ENCODE measurements around the gene RPL41.

The RPL41 gene

DNA sequence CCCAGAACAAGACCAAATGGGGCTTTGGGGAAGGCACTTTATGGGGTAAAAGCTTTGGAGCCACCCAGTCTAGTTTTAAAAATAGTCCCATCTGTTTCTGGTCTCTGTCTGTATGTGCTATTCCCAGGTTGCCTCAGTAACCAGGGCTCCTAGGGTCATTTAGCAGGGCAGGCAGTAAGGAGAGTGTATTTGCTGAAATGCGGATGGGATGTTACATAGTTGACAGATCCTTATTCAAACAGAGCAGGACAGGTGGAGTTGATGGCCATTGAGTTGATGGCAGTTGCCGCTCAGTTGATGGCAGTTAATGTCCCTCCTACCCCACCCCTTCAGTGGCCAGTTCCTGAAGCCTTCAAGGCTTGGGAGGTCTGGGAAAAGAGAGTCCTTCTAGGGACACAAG is 6.2 kb downstream of the RPL41 start:
- DNase-seq, result no peak
- intact Hi-C loops (cut with DNase I), result loop anchor here (10.0 kb wide), 1 partner anchor 342 kb away; the partner anchor contains the start of gene SPRYD4

- no peak for DNase-seq
- intact Hi-C loops (cut with DNase I), result loop anchor here (10.0 kb wide), 1 partner anchor 341 kb away; the partner anchor contains the start of gene SPRYD4
Observed at GRCh38 chr12:56124133-56124532, 7.7 kb downstream of the RPL41 start.

GRCh38 chr12:56126732-56127239 is 10.4 kb downstream of the RPL41 start:
- no peak for DNase-seq
- intact Hi-C loops (cut with DNase I), result loop anchor here (2.0 to 10.0 kb wide), 2 partner anchors 32 to 338 kb away; partner anchors contain the start of genes MYL6 and SPRYD4

DNA sequence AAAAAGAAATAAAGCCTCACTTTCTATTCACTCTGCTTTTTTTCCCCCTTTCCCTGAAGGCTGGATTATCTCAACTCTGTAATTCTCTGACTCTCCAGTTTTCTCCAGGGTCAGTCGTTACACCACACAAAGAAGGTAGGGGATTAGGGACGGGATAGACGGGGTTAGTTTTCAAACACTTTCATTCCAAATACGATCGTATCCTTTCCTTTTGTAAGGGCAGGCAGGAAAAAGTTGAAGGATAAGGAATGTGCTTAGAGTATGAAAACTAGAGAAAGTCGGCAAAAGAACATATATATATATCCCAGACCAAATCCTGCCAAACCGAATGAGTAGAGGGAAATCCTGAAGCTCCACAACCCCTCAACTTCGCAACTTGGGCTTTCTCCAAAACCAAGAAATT is 11.1 kb downstream of the RPL41 start:
- intact Hi-C loops (cut with DNase I), result loop anchor here (2.0 to 10.0 kb wide), 2 partner anchors 31 to 337 kb away; partner anchors contain the start of genes MYL6 and SPRYD4
- DNase-seq, result no peak

- intact Hi-C loops (cut with DNase I), result loop anchor here (2.0 to 10.0 kb wide), 2 partner anchors 31 to 337 kb away; partner anchors contain the start of genes MYL6 and SPRYD4
- DNase-seq, result peak; percentile 86 to 99 (median 96)
Observed at GRCh38 chr12:56127888-56128669, 11.6 kb downstream of the RPL41 start, which contains the start of gene ESYT1. TSS of gene ESYT1 (plus strand) at chr12:56128267. CDS start at chr12:56128320, 53 bp downstream.

GRCh38 chr12:56128670-56129205 is 12.3 kb downstream of the RPL41 start:
- intact Hi-C loops (cut with DNase I), result loop anchor here (10.0 kb wide), 1 partner anchor 336 kb away; the partner anchor contains the start of gene SPRYD4
- DNase-seq, result peak in 3 of 10 donors; percentile 15 to 28 (median 27)

DNA sequence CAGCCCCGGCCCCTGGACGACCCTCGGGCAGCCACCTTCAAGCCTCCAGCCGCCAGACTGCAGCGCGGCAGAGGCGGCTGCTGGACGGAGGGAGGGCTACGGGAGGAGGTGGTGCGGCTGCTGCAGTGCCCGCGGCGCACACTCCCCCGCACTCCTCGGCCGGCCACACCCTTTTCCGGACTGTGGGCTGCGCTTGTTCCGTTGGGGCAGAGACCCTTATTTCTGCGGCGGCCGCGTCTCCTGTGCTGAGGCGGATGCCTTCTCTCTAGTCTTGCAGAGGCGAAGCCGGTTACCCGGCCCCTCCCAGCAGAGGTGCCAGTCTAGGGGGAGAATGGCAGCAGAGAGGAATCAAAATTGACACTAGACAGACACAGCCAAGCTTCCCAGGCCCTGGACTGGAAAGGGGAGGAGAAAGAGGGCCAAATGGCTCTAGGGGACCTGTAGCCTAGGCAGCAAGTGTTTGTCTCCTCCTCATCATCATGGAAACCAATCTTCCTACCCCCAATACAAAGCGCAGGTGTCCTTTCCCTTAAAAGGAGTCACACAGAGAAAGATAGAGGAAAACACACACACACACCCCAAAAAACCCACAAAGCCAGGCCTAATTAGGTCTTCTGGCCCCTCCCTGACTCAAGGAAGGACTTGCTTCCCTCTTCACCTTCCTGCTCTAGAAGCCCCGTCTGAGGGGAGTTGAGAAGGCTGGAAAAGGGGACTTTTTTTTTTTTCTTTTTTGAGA is 12.9 kb downstream of the RPL41 start:
- DNase-seq, result peak in 9 of 10 donors; percentile 33 to 92 (median 52)

GRCh38 chr12:56129942-56130495 is 13.6 kb downstream of the RPL41 start:
- DNase-seq, result no peak
- intact Hi-C loops (cut with DNase I), result loop anchor here (5.0 to 10.0 kb wide), 2 partner anchors 293 to 335 kb away; partner anchors contain the start of gene SPRYD4

More for the DNA sequence above, 12.9 kb downstream of the RPL41 start:
- intact Hi-C loops (cut with DNase I), result loop anchor here (10.0 kb wide), 1 partner anchor 335 kb away; the partner anchor contains the start of gene SPRYD4

- intact Hi-C loops (cut with DNase I), result loop anchor here (5.0 kb wide), 1 partner anchor 294 kb away; no protein-coding TSS in a partner anchor
- no peak for DNase-seq
Observed at GRCh38 chr12:56130876-56131275, 14.4 kb downstream of the RPL41 start.

- intact Hi-C loops (cut with DNase I), result loop anchor here (5.0 kb wide), 1 partner anchor 298 kb away; no protein-coding TSS in a partner anchor
Observed at GRCh38 chr12:56134897-56135296, 18.5 kb downstream of the RPL41 start.

DNA sequence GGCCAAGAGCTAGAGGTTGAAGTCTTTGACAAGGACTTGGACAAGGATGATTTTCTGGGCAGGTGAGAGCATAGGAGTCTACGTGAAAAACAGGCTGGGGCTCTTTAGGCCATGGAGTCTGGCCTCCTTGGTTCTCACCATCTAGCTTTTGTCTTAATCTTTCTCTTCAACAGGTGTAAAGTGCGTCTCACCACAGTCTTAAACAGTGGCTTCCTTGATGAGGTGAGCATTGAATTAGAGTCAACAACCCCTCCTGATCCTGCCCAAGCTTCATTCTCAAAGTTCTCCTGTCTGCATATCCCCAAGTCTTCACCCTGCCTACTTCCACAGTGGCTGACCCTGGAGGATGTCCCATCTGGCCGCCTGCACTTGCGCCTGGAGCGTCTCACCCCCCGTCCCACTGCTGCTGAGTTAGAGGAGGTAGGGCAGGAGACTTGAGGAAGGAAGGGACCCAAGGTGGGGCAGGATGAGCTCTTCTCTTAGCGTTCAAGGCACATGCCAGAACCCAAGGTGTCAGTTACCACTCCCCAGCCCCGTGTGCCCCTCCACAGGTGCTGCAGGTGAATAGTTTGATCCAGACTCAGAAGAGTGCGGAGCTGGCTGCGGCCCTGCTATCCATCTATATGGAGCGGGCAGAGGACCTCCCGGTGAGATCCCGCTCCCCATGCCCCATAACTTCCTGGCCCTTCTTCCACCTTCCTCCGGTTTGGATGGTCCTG is 21.6 kb downstream of the RPL41 start:
- peak in 1 of 10 donors; percentile 29 for DNase-seq
- intact Hi-C loops (cut with DNase I), result no loop called here

More at GRCh38 chr12:56134897-56135296, 18.5 kb downstream of the RPL41 start:
- DNase-seq, result no peak

DNA sequence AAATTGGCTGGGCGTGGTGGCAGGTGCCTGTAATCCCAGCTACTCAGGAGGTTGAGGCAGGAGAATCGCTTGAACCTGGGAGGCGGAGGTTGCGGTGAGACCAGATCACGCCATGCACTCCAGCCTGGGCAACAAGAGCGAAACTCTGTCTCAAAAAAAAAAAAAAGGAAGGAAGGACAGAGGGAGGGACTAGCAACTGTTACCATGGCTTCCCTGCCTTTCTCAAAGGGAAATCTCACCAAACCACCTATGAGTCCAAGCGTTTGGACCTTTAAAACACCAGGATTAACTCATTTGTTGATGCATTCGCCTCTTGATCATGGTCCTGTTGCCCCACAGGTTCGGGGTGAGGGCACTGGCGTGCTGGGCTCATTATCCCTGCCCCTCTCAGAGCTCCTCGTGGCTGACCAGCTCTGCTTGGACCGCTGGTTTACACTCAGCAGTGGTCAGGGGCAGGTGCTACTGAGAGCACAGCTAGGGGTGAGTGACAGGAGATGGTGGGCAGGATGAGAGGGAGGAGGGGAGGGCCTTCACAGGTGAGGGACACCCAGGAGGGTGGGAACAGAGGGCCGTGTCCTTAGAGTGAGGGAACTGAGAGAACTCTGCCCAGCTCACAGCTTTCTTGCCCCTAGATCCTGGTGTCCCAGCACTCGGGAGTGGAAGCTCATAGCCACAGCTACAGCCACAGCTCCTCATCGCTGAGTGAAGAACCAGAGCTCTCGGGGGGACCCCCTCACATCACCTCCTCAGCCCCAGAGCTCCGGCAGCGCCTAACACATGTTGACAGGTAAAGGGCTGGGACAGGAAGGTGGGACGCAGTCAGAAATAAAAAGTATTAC is 25.7 kb downstream of the RPL41 start:
- intact Hi-C loops (cut with DNase I), result no loop called here
- no peak for DNase-seq

GRCh38 chr12:56143217-56143616 is 26.8 kb downstream of the RPL41 start:
- DNase-seq, result no peak
- intact Hi-C loops (cut with DNase I), result no loop called here

DNA sequence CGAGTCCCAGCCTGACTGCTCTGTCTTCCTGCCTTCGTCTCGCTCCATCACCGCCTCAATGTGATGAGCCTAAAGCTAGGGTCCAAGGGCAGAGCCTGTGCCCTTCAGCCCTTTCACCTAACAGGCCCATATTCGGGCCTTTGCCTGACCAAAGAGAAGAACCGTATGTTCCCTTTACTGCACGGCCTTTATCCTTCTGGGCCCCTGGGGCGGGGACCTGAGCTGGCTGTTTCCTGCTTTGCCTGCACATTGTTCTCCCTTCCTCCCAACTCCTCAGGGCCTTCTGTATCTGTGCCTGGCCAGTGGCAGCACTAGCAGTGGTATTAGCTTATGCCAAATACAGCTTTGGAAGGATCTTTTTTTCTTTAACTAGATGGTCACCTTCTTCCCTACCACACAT is 27.4 kb downstream of the RPL41 start:
- intact Hi-C loops (cut with DNase I), result no loop called here
- no peak for DNase-seq

DNA sequence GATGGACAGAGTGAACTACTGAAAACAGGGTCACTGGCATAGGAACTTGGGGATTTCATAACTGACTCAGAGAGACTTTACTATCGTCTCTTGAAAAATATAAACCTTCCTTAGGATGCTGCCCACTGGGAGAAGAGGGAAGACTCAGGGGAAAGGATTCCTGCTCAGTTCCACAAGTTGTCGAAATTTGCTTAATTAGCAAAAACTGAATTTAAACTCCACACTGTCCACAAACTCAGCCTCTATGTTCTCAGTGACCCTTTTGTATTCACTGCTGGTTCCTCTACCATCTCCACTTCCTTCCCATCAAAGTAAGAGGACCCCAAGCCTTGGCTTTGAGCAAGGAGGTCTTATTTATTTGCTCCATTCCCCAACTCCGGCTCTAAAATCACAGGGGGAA is 28.8 kb downstream of the RPL41 start:
- DNase-seq, result no peak
- intact Hi-C loops (cut with DNase I), result no loop called here

DNA sequence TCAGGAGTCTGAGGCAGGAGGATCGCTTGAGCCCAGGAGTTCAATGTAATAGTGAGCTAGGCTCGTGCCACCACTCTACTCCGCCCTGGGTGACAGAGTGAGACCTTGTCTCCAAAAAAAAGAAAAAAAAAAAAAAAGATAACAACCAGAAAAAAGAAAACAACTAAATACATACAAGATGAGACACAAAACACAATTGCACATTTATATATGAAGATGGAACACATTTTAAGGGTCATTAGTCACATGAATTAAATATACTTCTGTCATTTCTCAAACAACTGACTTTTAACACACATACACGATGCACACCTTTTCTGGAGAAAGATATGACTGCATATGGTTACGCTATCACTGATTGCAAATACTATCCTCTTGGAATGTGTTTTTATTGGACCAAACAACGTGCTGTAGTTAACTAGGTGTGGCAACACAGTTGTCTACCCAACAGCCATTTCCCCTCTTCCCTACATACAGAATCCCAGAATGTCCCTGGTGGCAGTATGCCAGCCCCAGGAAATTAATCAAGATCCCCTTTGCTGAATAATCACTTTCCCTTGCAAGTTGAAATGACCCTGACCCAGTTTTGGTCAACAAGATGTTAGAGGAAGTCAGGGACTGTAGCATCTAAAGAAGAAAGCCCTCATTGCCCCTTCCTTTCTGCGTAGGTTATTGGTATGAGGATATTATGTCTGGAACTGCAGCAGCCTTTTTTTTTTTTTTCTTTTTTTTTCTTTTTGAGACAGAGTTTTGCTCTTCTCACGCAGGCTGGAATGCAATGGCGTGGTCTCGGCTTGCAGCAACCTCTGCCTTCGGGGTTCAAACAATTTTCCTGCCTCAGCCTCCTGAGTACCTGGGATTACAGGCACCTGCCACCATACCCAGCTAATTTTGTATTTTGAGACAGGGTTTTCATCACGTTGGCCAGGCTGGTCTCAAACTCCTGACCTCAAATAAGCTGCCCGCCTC is 30.3 kb downstream of the RPL41 start:
- intact Hi-C loops (cut with DNase I), result no loop called here
- no peak for DNase-seq

- no peak for DNase-seq
- intact Hi-C loops (cut with DNase I), result loop anchor here (5.0 kb wide), 1 partner anchor 33 kb away; the partner anchor contains the start of genes RPL41 and ZC3H10
Observed at GRCh38 chr12:56150563-56150962, 34.1 kb downstream of the RPL41 start.

All from posterior cingulate gyrus (tissue), 11 donors.